NOMO-1 treated with DMSO at 0.1 percent for 48 hours (cell line): Measurements from ENCODE around the gene KRTAP6-1.

ENCODE experiments used
- DNase-seq: peaks from one replicate; lab custom pipeline; 2025; ENCODE audit not compliant: unreplicated experiment; lab: John Stamatoyannopoulos, UW

KRTAP6-1 gene, protein sequence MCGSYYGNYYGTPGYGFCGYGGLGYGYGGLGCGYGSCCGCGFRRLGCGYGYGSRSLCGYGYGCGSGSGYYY

DNA sequence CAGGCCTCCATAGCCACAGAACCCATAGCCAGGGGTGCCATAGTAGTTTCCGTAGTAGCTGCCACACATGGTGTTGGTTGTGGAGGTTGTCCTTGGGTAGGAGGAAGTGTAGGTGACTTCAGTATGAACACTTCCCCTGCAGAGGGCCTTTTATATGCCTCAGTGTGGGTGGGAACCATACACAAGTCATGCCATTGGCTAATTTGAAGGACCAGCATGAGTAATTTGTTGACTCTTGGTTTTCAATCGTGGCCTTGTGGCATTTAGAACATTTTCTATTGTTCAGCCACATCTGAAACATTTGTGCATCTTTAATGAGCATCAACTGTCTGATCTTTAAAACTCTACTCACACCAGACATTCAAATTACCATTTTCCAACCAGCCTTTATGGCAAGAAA lies at the start of gene KRTAP6-1:
Gene KRTAP6-1 (minus strand): TSS at position 95 of the 400 bp plus-strand sequence. CDS start 26 bp downstream, at position 69.
- DNase-seq = no peak

DNA sequence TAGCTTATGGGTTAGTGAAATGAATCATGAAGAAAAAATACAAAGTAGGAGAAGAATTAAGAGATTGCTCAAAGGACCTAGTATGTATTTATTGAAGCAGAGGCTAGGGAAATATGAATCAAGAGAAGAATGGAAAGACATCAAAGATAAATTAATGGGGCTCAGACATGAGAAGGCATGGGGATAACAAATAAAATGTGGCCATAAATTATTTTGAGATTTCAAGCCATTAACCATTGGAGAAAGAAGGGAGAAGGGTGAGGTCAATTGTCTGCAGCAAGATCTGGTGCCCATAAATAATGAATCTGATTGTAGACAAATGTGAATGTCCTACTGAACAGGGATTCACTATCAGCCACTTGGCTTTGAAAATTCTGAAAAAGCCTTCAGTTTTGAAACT lies 39.2 kb upstream of the KRTAP6-1 start:
- no peak for DNase-seq

DNA sequence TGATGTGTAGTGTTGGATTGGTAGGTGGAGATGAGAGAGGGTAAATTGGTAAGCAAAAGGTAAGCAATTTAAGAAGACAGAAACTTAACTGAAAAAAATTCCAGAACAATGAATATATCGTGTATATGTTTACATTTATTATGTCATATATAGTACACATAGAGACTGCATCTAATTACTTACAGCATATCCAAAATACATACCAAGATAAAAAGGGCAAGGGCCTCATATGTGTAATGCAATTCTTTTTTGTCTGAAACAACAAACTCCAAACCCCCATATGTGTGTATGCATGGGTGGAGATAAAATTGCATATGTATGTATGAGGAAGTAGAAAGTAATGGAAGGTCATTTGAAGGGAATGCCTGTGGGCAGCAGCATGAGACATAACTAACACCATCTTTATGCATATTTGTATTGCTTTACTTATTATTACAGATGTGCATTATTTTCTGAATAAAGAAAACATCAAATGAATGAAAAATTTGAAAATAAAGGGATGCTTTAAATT lies 33.2 kb upstream of the KRTAP6-1 start:
- no peak for DNase-seq

DNA sequence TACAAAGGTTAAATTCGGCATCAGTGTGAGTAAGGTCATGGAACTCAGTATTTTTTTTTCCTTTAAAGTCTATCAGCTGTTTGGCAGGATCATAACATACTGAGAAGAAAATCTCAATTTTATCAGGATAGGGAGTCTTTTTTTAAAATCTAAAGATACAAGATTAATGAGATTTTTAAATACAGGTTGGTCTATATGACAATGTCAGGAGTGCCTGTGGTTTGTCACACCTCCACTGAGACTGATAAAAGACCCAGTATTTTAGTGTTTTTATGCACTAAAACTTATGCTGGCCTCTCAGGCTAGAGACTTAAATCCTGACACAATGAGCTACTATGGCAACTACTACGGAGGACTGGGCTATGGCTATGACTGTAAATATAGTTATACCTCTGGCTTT lies 28.8 kb upstream of the KRTAP6-1 start, which contains the start of gene KRTAP20-3:
Gene KRTAP20-3 (plus strand): TSS at position 301 of the 400 bp plus-strand sequence.
- DNase-seq = no peak

DNA sequence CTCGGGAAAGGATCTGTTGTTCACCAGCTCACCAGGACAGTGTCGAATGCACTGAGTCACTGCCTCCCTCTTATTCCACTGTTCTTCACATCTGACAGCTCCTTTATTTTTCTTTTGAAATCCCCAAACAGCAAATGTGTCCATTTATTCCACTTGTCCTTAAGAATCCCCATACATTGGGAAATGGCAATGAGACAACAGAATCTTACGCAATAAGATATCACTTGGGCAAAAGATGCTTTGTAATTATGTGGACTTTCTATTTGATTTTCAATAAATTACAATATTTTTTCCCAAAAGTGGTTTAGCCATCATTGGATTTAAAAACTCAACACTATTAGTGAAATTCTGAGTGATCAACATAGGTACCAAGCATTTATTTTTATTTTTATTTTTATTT lies 25.0 kb upstream of the KRTAP6-1 start:
- no peak for DNase-seq

DNA sequence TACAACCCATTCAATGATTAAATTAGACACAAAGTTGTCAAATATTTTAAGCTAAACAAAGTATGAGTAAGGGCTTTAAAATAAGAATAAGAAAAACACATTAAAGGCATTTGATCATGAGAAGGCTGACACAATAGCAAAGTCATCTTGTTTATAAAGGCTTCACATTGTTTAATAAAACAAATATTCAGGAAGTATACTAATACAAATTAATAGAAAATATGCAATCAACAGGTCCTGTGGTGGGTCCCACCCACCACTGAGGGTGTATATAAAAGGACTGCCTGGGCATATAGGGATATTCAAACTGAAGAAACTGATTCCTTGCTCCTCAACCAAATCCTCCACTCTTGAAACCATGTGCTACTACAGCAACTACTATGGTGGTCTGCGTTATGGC lies 21.2 kb upstream of the KRTAP6-1 start, which contains the start of gene KRTAP20-2:
Gene KRTAP20-2 (plus strand): TSS at position 301 of the 400 bp plus-strand sequence. CDS start 58 bp downstream, at position 359.
- DNase-seq = no peak

DNA sequence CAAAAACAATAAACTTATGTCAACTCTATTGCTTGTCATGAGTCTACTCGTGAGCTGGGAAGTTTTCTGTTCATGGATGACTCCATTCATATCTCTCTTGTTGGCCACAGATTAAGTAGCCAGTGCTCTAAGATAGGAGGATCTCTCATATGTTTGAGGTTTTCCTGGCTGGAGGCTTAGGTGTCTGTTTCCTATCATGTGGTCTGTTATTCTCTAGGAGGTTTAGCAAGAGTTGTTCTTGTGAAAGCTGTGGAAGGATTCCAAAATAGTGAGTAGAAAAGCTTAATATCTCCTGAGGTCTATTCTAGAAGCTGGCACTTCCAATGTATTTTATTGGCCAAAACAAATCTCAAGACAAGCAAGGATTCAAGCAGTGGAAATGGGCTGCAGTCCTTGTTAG lies 15.5 kb upstream of the KRTAP6-1 start:
- no peak for DNase-seq

DNA sequence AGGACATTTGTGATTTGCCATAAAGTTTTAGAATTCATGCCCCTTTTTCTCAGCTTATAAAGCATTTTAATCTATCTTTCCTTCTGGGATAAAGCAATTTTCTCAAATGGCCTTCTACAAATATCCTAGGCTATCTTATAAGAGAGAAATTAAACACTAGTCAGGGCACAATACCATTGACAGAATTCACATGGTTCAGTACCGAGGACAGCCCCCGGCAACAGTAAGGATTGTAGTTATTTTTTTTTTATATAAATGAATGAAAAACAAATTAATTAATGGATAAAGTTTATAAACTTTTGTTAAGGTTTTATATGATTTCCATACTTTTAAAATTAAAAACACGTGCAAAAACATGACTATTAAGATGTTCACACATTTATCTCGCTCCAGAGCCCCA lies 14.4 kb upstream of the KRTAP6-1 start:
- no peak for DNase-seq

DNA sequence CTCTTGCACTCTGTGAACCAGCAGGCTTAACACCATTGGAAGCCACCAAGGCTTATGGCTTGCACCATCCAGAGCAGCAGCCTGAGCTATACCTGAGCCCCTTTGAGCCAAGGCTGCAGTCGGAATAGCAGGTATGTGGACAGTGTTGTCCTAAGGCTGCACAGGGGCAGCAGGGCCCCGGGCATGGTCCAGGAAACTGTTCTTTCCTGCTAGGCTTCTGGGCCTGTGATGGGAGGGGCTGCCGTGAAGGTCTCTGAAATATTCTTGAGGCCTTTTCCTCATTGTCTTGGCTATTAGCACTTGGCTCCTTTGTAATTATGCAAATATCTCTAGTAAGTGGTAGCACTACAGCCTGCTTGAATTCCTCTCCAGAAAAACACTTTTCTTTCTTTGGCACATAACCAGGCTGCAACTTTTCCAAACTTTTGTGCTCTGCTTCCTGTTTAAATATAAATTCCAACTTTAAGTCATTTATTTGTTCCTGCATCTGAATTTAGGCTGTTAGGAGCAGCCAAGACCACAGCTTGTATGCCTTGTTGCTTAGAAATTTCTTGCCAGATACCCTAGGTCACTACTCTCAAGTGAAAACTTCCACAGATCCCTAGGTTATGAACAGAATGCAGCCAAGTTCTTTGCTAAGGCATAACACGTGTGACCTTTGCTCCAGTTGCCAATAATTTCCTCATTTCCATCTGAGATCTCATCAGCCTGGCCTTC lies 11.9 kb upstream of the KRTAP6-1 start:
- DNase-seq = no peak

DNA sequence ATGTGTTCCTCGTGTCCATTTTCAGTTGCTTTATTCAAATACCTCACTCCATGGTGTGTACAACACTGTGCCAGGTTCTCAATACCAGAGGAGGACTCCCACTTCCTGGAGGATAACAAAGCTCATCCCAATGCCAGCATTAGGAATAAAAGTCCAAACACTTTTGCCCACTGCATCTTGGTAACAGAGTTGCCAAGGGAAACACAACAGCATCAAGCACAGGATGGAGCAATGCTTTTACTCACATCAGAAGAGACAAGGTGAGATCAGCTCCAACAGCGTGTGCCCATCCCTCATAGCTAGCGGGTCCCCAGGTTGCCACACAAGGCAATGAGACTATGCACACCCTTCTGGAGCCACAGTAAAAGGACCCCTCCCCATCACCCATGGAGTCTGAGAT lies 9.6 kb upstream of the KRTAP6-1 start:
- DNase-seq = no peak

DNA sequence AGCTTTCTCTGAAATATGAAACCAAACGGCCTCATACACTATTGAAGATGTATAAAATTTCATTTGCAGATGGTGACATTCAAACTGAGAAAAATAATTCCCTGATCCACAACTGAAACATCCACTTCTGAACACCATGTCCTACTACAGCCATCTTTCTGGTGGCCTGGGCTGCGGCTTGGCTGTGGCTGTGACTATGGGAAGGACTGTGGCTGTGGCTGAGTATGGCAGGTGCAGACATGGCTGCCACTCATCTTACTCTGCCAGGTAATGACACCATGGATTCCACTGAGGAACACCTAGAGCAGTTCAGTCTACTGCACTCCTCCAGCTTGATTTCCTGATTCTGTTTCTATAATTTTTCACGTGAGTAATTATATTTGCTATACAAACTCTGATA lies 6.8 kb upstream of the KRTAP6-1 start, which contains the start of gene KRTAP20-4:
Gene KRTAP20-4 (plus strand): TSS at position 106 of the 400 bp plus-strand sequence.
- DNase-seq = no peak

DNA sequence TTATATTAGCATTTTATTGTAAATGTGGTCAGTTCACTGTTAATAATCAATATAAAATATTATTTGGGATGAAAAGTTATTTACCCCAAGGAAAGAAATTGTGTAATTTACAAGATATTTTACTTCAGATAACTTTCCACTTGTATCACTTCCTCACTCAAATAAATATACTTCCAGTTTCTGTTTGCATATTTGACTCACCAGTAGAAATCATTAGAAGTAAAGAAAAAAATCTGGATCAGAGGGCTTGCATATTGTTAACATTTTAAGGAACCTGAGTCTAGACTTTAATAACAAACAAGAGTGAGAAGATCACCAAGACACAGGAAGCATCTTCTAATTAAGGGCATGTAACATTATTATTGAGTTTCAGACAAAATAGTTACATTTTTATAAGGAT lies 6.3 kb upstream of the KRTAP6-1 start:
- DNase-seq = no peak

DNA sequence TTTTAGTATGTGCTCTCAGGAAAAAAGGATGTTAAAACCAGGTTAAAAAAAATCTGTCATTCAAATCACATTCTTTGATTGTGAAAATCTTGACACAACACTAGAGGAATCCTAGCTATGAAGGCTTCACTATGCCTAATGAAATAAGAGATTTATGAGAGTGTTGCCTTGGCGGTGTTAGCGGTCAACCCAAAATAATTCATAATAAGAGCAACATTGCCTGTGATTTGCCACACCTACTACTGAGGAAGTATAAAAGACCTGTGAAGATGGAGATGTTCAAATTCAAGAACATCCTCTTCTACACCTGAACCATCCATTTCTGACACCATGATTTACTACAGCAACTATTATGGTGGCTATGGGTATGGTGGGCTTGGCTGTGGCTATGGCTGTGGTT lies 2.4 kb upstream of the KRTAP6-1 start, which contains the start of gene KRTAP20-1:
Gene KRTAP20-1 (plus strand): TSS at position 301 of the 400 bp plus-strand sequence. CDS start 30 bp downstream, at position 331.
- DNase-seq = no peak

DNA sequence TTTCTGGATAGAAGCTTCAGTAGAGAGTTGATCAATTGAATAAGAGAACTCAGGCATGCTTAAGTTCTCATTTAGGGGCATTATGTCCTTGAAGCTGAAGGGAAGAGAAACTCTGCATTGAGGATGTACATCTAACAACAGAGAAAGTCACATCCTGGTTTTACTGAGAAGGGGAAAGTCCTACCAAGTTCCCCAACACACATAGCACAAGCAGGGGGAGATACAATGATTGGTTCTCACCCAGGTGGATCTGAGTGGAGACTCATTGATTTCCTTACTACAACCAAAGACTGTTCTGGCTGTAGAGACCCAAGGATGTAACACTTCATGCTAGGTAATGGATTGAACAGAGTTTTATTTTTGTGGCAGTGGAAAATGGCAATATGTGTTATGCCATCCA lies 1.5 kb upstream of the KRTAP6-1 start:
- DNase-seq = no peak

DNA sequence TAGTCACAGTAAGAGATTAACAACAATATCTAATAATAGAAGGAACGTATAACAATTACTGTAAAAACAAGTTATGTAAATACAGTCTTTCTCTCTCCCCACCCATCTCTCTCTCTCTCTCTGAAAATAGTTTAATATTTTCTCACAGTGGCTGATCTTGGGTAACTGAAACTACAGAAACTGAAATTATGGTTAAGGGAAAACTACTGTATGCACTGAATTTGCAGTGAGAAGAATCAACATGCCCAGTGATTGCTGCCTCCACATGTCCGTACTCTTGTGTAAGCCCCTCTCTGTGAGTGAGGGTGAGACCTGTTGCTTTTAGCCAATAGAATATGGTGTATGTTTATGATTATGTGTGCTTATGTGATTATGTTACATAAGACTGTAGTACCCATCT lies 1.6 kb downstream of the KRTAP6-1 start:
- DNase-seq = no peak

DNA sequence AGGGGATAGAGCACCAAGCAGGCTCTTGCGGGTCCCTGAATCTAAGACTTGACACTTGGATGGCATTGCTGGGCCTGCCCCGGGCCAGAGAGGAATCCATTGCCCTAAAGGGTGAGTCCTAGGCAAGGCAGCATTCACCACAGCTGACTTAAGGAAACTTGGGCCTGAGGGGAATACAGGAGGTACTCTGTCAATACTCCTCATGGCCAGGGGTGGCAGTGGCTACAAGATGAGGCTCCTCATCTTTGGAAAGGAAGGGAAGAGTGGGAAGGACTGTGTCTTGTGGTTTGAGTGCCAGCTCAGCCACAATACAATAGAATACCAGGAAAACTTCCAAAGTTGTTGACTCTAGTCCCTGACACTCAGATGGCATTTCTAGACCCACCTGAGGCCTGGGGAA lies 7.8 kb downstream of the KRTAP6-1 start:
- no peak for DNase-seq

DNA sequence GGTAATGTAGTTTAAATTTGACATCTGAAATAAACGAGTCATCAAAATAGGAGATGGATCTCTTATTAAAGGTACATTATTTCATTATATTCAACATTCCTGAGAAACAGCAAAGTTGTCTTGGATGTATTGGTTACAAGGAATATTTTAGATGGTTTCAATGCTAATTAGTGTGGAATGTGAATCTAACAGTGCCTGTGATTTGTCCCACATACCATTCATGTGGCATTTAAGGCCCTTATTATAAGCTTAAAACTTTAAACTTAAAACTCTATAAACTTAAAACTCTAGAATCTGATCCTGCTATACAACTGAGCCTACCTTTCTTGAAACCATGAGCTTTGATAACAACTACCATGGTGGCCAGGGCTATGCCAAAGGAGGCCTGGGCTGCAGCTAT lies 12.9 kb downstream of the KRTAP6-1 start, which contains the start of gene KRTAP22-1:
Gene KRTAP22-1 (plus strand): TSS at position 301 of the 400 bp plus-strand sequence.
- DNase-seq = no peak

DNA sequence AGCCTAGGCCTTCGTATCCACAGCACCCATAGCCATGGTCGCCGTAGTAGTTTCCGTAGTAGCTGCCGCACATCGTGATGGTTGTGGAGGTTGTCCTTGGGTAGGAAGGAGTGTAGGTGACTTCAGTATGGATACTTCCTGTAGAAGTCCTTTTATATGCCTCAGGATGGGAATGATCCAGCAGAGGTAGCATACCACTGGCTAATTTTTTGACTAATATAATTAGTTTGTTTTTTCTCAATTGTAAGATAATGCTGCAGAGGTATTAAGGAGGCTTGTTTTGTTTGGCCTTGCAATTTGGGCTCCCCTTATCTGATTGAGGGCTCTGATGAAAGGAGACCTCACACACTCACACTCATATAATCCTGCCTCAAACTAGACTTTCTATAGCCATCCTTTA lies 14.9 kb downstream of the KRTAP6-1 start, which contains the start of gene KRTAP6-2:
Gene KRTAP6-2 (minus strand): TSS at position 101 of the 400 bp plus-strand sequence. CDS start 28 bp downstream, at position 73.
- no peak for DNase-seq

DNA sequence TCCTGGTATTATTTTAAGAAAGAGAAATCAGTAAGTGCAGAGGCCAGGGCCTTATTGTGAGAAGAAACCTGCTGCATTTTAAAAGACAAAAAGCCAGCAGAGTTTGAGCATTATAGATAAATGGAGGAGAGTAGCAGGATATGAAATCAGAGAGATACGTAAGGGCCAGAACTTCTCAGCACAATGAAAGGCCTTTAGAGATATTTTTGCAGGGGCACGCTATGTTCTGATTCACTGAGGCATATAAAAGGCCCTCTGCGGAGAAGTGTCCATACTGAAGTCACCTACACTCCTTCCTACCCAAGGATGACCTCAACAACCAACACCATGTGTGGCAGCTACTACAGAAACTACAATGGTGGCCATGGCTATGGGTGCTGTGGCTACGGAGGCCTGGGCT lies 21.6 kb downstream of the KRTAP6-1 start, which contains the start of gene KRTAP6-3:
Gene KRTAP6-3 (plus strand): TSS at position 301 of the 400 bp plus-strand sequence. CDS start 6 bp downstream, at position 307.
- DNase-seq = no peak

DNA sequence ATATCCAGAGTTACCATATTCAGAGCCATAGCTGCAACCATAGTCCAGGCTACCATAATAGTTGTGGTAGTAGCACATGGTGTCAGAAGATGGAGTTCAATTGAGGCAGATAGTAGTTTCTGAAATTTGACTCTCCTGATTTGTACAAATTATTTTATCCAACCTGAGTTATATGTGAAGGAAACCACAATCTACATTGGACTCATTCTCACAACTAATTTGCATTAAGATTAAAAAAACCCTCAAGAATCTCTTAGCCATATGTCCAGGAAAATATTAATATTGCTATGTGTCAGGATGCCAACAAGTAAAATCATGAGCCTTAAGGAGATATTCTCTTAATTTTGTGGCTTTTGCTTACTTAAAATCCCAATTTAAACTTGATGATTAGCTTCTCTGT lies 23.4 kb downstream of the KRTAP6-1 start, which contains the start of gene KRTAP22-2:
Gene KRTAP22-2 (minus strand): TSS at position 101 of the 400 bp plus-strand sequence.
- no peak for DNase-seq

DNA sequence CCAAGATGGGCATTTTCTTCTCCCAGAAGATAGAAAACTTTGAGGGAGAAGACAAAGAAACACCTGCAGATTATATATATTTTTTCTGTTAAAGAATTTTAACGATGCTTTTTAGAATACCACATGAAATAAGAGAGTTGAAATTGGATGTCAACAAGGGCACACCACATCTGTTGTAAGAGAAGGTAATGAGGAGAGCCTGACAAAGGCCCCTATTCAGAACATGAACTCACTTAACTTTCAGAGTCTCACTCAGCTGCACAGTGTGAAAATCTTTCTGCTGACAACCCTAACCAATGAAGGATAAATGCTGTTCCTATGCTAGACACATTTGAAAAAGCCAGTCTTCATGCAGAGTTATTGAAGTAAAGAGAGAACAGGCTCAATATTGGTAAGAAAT lies 30.9 kb downstream of the KRTAP6-1 start:
- no peak for DNase-seq

DNA sequence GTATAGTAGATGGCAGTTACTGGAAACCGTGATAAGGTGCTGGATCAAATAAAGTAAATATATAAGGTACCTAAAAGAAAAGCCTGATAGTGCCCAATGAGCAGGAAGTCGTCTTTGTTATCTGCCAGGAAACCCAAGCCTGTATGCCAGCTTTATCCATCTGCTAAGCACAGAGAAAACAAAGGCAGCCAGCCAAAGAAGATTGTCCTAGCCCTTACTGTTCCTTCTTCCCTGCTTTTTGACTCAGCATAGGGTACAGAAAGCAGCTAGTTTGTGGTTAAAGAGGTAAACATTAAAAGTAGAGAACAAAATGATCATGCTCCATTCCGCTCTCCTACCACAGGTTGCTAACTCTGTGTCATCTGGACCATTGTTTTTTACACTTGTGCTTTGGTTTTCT lies 33.6 kb downstream of the KRTAP6-1 start:
- DNase-seq = no peak
